Activated CD8-positive, alpha-beta T cell treated with anti-CD3 and anti-CD28 coated beads for 36 hours (primary cell): ENCODE data around the gene NDUFA7. TPM values are rescaled to one million over a fixed set of nuclear protein-coding genes. Genes with fewer than 3 reads are reported as not detected.
"Not testable (repeated sequence)": the region's sequence is repeated elsewhere in the genome, so short reads cannot be mapped to it uniquely, and the experiment has no call there.

Source experiments
- ATAC-seq: fragments of 200-7000 bp; cut with Tn5 transposase; one replicate; pipeline ENCODE4 v1.10.0; 2021; ENCODE audit warnings: mild to moderate bottlenecking, moderate library complexity
- CTCF ChIA-PET: fragments of 350-600 bp; sonication (Branson Sonifier 250); formaldehyde crosslinking; loops from one replicate; lab custom pipeline; 2021; ENCODE audit warnings: antibody characterized with exemption; lab: Charles Lee
- POLR2A ChIA-PET: fragments of 350-600 bp; sonication (Branson Sonifier 250); formaldehyde crosslinking; loops from one replicate; lab custom pipeline; 2021; ENCODE audit warnings: antibody characterized with exemption; lab: Charles Lee
- DNase-seq: peaks from one replicate; pipeline ENCODE4 v3.0.0-alpha.2; 2020
- H3K27ac Mint-ChIP-seq: one replicate; pipeline ENCODE4 v1.8.0; 2021; ENCODE audit warnings: mild to moderate bottlenecking, mixed read lengths
- H3K27me3 Mint-ChIP-seq: one replicate; pipeline ENCODE4 v1.8.0; 2021; ENCODE audit warnings: mixed read lengths
- H3K36me3 Mint-ChIP-seq: one replicate; pipeline ENCODE4 v1.8.0; 2021; ENCODE audit warnings: low read depth, mixed read lengths
- H3K4me1 Mint-ChIP-seq: one replicate; pipeline ENCODE4 v1.8.0; 2021; ENCODE audit warnings: low read depth, mixed read lengths
- H3K4me3 Mint-ChIP-seq: one replicate; pipeline ENCODE4 v1.8.0; 2021; ENCODE audit warnings: mild to moderate bottlenecking, moderate library complexity, mixed read lengths
- H3K9me3 Mint-ChIP-seq: one replicate; pipeline ENCODE4 v1.8.0; 2021; ENCODE audit warnings: mixed read lengths
- intact Hi-C: fragments of 100-400 bp; cut with micrococcal nuclease; formaldehyde crosslinking; loops from one replicate; pipeline ENCODE4 v1.10.0; 2022
- total RNA-seq, 2 experiments: library from RNA; stranded (reverse); gene quantifications; one replicate each; pipeline ENCODE4 v1.2.3, GENCODE V29; 2021
- TF ChIP-seq, protein P1 (sequence below): fragments of 200-600 bp; IDR thresholded peaks from one replicate; pipeline ENCODE4 v1.8.0; 2022; ENCODE audit warnings: antibody characterized with exemption, mild to moderate bottlenecking

The NDUFA7 gene
- total RNA-seq, 2 experiments from 2014 or later = 72.2 to 84.3 TPM

DNA sequence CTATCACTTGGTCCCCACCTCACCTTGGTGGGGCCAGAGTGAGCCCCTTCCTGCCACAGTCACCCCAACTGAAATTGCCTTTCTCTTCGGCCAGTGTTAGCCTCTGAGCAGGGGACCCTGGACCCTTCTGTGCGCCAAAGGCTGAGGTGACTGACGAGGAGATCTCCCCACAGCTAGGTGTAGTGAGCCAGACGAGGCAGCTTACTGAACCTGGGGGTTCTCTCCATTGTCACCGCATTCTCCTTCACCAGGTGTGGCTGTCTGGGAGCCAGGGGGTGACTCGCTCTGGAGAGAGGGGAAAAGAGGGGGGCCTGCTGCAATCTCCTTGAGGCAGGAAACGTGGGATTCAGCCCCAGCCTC, 1.4 kb upstream of the NDUFA7 start:
- intact Hi-C loops = no loop called here
- no peaks in the 10 kb centered on the region for H3K27me3 Mint-ChIP-seq
- DNase-seq (no peak), ATAC-seq (no peak)
- TF ChIP-seq, protein P1, sequence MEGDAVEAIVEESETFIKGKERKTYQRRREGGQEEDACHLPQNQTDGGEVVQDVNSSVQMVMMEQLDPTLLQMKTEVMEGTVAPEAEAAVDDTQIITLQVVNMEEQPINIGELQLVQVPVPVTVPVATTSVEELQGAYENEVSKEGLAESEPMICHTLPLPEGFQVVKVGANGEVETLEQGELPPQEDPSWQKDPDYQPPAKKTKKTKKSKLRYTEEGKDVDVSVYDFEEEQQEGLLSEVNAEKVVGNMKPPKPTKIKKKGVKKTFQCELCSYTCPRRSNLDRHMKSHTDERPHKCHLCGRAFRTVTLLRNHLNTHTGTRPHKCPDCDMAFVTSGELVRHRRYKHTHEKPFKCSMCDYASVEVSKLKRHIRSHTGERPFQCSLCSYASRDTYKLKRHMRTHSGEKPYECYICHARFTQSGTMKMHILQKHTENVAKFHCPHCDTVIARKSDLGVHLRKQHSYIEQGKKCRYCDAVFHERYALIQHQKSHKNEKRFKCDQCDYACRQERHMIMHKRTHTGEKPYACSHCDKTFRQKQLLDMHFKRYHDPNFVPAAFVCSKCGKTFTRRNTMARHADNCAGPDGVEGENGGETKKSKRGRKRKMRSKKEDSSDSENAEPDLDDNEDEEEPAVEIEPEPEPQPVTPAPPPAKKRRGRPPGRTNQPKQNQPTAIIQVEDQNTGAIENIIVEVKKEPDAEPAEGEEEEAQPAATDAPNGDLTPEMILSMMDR = no peak
- H3K9me3 Mint-ChIP-seq = no peaks in the 10 kb centered on the region
- peak overlapping the region; percentile 96 for H3K27ac Mint-ChIP-seq
- POLR2A ChIA-PET = interaction anchor here (0.8 to 6.6 kb wide), 6 partner anchors 9 to 53 kb away, joined by 3 to 37 read pairs (median 8); partner anchors contain the start of gene KANK3
- CTCF ChIA-PET = interaction anchor here (2.2 kb wide), 1 partner anchor 31 kb away, joined by 14 read pairs; no protein-coding TSS in a partner anchor
- H3K36me3 Mint-ChIP-seq = peaks cover 37% of the 10 kb centered on the region
- H3K4me1 Mint-ChIP-seq = peaks cover 26% of the 10 kb centered on the region
- H3K4me3 Mint-ChIP-seq = peak overlapping the region; percentile 97

DNA sequence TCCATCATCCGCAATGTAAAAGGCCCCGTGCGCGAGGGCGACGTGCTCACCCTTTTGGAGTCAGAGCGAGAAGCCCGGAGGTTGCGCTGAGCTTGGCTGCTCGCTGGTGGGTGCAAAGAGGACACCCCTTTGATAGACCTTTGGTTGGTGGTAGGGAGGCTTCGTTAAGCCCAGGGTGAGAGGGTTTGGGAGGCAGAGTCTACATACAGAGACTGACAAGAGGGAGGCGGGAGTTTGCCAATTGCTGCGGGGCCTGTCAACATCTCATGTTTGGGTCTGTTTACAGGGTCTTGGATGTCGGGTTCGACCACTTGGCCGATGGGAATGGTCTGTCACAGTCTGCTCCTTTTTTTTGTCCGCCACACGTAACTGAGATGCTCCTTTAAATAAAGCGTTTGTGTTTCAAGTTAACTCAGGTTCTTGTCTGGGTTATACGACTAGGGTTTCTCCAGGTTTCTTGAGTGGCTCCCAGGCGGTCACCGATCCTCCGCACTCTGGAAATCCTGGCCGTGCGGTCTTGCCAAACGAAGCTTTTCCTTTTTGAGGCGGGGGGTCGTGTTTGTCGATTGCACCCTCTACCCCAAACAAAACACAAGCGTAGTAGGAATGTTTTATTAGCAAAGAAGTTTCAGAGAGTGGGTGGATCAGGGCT, 937 bp upstream of the NDUFA7 start:
- intact Hi-C loops = no loop called here
- Mint-ChIP-seq H3K27me3 (no peaks in the 10 kb centered on the region), H3K4me3 (peak overlapping the region; percentile 97), H3K4me1 (peaks cover 29% of the 10 kb centered on the region), H3K27ac (peak overlapping the region; percentile 96), H3K36me3 (peaks cover 40% of the 10 kb centered on the region), H3K9me3 (no peaks in the 10 kb centered on the region)
- ATAC-seq (no peak), DNase-seq (no peak)
- TF ChIP-seq, protein P1 = no peak
- CTCF ChIA-PET = no interaction called here
- POLR2A ChIA-PET = interaction anchor here (0.8 to 6.6 kb wide), 7 partner anchors 10 to 70 kb away, joined by 3 to 37 read pairs (median 10); partner anchors contain the start of genes CD320 and KANK3

DNA sequence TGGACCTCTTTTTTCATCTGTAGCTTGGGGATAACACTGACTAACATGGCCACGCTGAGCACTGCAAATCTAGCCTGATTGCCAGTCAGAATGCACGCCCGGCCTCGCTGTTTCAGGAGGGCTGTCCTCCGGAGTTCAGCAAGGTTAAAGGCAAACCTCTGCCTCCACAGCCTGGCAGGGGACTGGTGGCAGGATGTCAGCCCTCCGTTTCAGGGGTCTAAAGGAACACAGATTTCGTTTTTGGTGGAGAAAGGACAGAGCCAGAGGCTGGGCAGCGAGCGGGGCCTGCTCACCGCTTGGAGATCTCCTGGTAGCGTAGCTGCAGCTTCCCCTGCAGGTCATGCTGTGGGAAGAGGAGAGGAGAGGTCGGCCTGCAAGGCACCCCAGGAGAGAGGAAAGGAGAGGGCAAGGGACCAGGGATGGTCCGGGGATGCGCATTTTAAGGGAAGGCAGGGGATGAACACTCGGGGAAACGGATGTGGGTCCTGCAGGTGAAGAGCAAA, 560 bp downstream of the NDUFA7 start:
- Mint-ChIP-seq H3K4me1 (peaks cover 29% of the 10 kb centered on the region), H3K4me3 (peak overlapping the region; percentile 97), H3K27ac (peak overlapping the region; percentile 96), H3K36me3 (peaks cover 42% of the 10 kb centered on the region), H3K27me3 (no peaks in the 10 kb centered on the region), H3K9me3 (no peaks in the 10 kb centered on the region)
- ATAC-seq (peak; percentile 7), DNase-seq (peak; percentile 49)
- ChIA-PET CTCF (no interaction called here), POLR2A (interaction anchor here (0.6 to 6.6 kb wide), 10 partner anchors 10 to 72 kb away, joined by 3 to 37 read pairs (median 4); partner anchors contain the start of genes CD320 and KANK3)
- TF ChIP-seq, protein P1 = no peak
- intact Hi-C loops = no loop called here

DNA sequence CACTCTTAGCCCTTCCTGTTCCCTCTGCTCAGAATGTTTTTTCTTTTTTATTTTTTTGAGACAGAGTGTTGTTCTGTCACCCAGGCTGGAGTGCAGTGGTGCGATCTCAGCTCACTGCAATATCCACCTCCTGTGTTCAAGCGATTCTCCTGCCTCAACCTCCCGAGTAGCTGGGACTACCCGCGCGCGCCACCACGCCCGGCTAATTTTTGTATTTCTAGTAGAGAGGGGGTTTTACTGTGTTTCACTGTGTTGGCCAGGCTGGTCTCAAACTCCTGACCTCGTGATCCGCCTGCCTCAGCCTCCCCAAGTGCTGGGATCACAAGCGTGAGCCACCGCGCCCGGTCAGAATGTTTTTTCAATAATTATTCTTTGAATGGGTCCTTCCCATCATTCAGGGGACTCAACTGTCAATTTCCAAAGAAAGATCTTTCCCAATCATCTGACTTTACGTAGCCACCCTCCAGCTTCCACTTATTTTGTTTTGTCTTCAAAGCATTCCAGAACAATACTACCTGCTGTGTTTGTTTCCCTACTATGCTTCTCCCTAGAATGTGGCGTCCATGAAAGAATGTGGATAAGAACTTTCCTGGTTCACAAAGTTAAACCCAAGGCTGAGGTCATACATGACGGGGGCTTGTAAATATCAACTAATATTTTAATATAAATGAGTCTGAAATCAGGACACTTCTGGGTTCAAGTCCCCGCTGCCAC, 1.2 kb downstream of the NDUFA7 start:
- H3K4me1 Mint-ChIP-seq = peaks cover 29% of the 10 kb centered on the region
- peak overlapping the region; percentile 97 for H3K4me3 Mint-ChIP-seq
- H3K27me3 Mint-ChIP-seq = no peaks in the 10 kb centered on the region
- TF ChIP-seq, protein P1 = no peak
- DNase-seq (no peak), ATAC-seq (no peak)
- ChIA-PET POLR2A (interaction anchor here (0.6 to 6.6 kb wide), 9 partner anchors 9 to 251 kb away, joined by 3 to 37 read pairs (median 4); partner anchors contain the start of gene CD320), CTCF (no interaction called here)
- H3K9me3 Mint-ChIP-seq = no peaks in the 10 kb centered on the region
- peak overlapping the region; percentile 96 for H3K27ac Mint-ChIP-seq
- H3K36me3 Mint-ChIP-seq = peaks cover 45% of the 10 kb centered on the region
- intact Hi-C loops = no loop called here

DNA sequence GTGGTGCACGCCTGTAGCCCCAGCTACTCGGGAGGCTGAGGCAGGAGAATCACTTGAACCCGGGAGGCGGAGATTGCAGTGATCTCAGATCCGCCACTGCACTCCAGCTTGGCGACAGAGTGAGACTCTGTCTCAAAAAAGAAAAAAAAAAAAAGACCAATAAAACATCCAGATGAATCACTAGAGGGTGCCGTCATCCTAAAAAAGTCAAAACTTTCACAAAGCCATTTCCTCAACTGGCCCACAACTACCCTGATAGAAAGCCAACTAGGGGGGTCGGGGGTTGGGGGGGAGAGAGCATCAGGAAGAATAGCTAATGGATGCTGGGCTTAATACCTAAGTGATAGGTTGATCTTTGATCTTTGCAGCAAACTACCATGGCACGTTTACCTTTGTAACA, 2.3 kb downstream of the NDUFA7 start:
- Mint-ChIP-seq H3K36me3 (peaks cover 46% of the 10 kb centered on the region), H3K4me3 (peak overlapping the region; percentile 38), H3K4me1 (peaks cover 26% of the 10 kb centered on the region)
- DNase-seq, H3K27me3 Mint-ChIP-seq, H3K9me3 Mint-ChIP-seq, intact Hi-C loops, ATAC-seq, H3K27ac Mint-ChIP-seq: not testable (repeated sequence)
- ChIA-PET POLR2A (interaction anchor here (0.7 to 1.3 kb wide), 2 partner anchors 10 to 106 kb away, joined by 3 to 5 read pairs; partner anchors contain the start of gene CD320), CTCF (interaction anchor here (1.1 kb wide), 1 partner anchor 10 kb away, joined by 3 read pairs; no protein-coding TSS in a partner anchor)
